Fibroblast of peridontal ligament (primary cell): Measurements from ENCODE around the gene OR7C1.
"Not testable (repeated sequence)": the region's sequence is repeated elsewhere in the genome, so short reads cannot be mapped to it uniquely, and the experiment has no call there.

Experiments used
- DNase-seq: peaks from one replicate; pipeline ENCODE4 v3.0.0-alpha.2; 2010; ENCODE audit errors: extremely low read depth

Gene OR7C1

GRCh38 chr19:14784730-14785101, 50.3 kb downstream of the OR7C1 start:
- DNase-seq: not testable (repeated sequence)

GRCh38 chr19:14783410-14783998, 51.5 kb downstream of the OR7C1 start:
- not testable (repeated sequence) for DNase-seq

- no peak for DNase-seq
Observed at GRCh38 chr19:14782626-14783409, 52.2 kb downstream of the OR7C1 start.

GRCh38 chr19:14781713-14782536, 53.1 kb downstream of the OR7C1 start:
- not testable (repeated sequence) for DNase-seq

GRCh38 chr19:14780622-14781225, 54.3 kb downstream of the OR7C1 start:
- not testable (repeated sequence) for DNase-seq

GRCh38 chr19:14779151-14779550, 55.8 kb downstream of the OR7C1 start:
- no peak for DNase-seq

GRCh38 chr19:14778110-14778845, 56.7 kb downstream of the OR7C1 start, which contains the start of gene ADGRE2:
ADGRE2 (minus strand) TSS chr19:14778560; CDS start chr19:14776756, 1,804 bp downstream.
- not testable (repeated sequence) for DNase-seq

GRCh38 chr19:14777645-14778044, 57.3 kb downstream of the OR7C1 start:
- not testable (repeated sequence) for DNase-seq

GRCh38 chr19:14775869-14776586, 59.0 kb downstream of the OR7C1 start:
- no peak for DNase-seq

GRCh38 chr19:14775326-14775725, 59.7 kb downstream of the OR7C1 start:
- DNase-seq: not testable (repeated sequence)

- no peak for DNase-seq
Observed at GRCh38 chr19:14774373-14774772, 60.6 kb downstream of the OR7C1 start.

- DNase-seq: not testable (repeated sequence)
Observed at GRCh38 chr19:14773722-14774121, 61.3 kb downstream of the OR7C1 start.

GRCh38 chr19:14772995-14773394, 62.0 kb downstream of the OR7C1 start:
- no peak for DNase-seq

- no peak for DNase-seq
Observed at GRCh38 chr19:14772467-14772866, 62.5 kb downstream of the OR7C1 start.

- no peak for DNase-seq
Observed at GRCh38 chr19:14770944-14771839, 63.8 kb downstream of the OR7C1 start.

GRCh38 chr19:14770136-14770535, 64.8 kb downstream of the OR7C1 start:
- DNase-seq: no peak

GRCh38 chr19:14769201-14769600, 65.8 kb downstream of the OR7C1 start:
- no peak for DNase-seq

- no peak for DNase-seq
Observed at GRCh38 chr19:14768001-14768400, 67.0 kb downstream of the OR7C1 start.

GRCh38 chr19:14767466-14767971, 67.5 kb downstream of the OR7C1 start:
- DNase-seq: no peak
